H1 (cell line): ENCODE data around the gene GPBP1L1. TPM values are rescaled to one million over a fixed set of nuclear protein-coding genes. Genes with fewer than 3 reads are reported as not detected.
A peak's percentile ranks its signal among the peaks of the same experiment; 100 is the strongest.

Experiments
- ASH2L ChIP-seq: fragments of 200-600, 300-600 bp; sonication (generic); IDR thresholded peaks from one replicate; pipeline ENCODE4 v1.7.1; 2017; ENCODE audit warnings: low read length
- CBX5 ChIP-seq: fragments of 300-800, 300-1000 bp; sonication (generic); IDR thresholded peaks from 2 replicates; pipeline ENCODE4 v1.7.1; 2016; ENCODE audit warnings: antibody characterized with exemption, low read length, low read depth
- CEBPB ChIP-seq: IDR thresholded peaks from 2 replicates; pipeline ENCODE4 v1.6.1; 2012; ENCODE audit warnings: low read depth, low read length
- FOSL1 ChIP-seq: IDR thresholded peaks from 2 replicates; pipeline ENCODE4 v1.6.1; 2011; ENCODE audit warnings: mild to moderate bottlenecking, low read depth, low read length, moderate library complexity; ENCODE audit not compliant: insufficient read depth
- GABPA ChIP-seq: IDR thresholded peaks from 2 replicates; pipeline ENCODE4 v1.6.1; 2011; ENCODE audit warnings: mild to moderate bottlenecking, low read length, moderate library complexity, borderline replicate concordance; ENCODE audit not compliant: insufficient read depth
- HDAC2 ChIP-seq, 2 experiments: fragments of 300-600 bp in 1 of 2; sonication (generic) in 1 of 2; IDR thresholded peaks; 2 replicates each; pipeline ENCODE4 v1.6.1; 2011 to 2012; ENCODE audit warnings: low read depth in 2 of 2, low read length in 2 of 2, mild to moderate bottlenecking in 2 of 2, moderate library complexity in 2 of 2, borderline replicate concordance in 1 of 2, inconsistent platforms in 1 of 2
- HDAC6 ChIP-seq: IDR thresholded peaks from one replicate; pipeline ENCODE4 v1.7.1; 2012; ENCODE audit warnings: low read depth, mild to moderate bottlenecking, inconsistent platforms, low read length, moderate library complexity
- JUN ChIP-seq: IDR thresholded peaks from 2 replicates; pipeline ENCODE4 v1.6.1; 2011; ENCODE audit warnings: low read depth, mild to moderate bottlenecking, improper control_type of control experiment, low read length
- KDM5A ChIP-seq: fragments of 200-600 bp; IDR thresholded peaks from 2 replicates; pipeline ENCODE4 v1.7.1; 2012; ENCODE audit warnings: mild to moderate bottlenecking, low read length, inconsistent platforms, mixed read lengths
- NRF1 ChIP-seq: IDR thresholded peaks from 2 replicates; pipeline ENCODE4 v1.6.1; 2011; ENCODE audit warnings: mild to moderate bottlenecking, low read depth, low read length, improper control_type of control experiment
- PHF8 ChIP-seq: fragments of 200-600 bp; sonication (generic); conservative IDR thresholded peaks from 2 replicates; pipeline ENCODE4 v1.7.1; 2012; ENCODE audit warnings: low read depth, mild to moderate bottlenecking, inconsistent platforms, low read length, moderate library complexity
- POLR2A ChIP-seq, 2 experiments: IDR thresholded peaks; 1 replicate in 1 of 2; 2 replicates in 1 of 2; pipeline ENCODE4 v1.6.1; 2011; ENCODE audit warnings: low read depth in 2 of 2, low read length in 2 of 2, mild to moderate bottlenecking in 2 of 2; ENCODE audit errors: control extremely low read depth in 1 of 2
- POLR2AphosphoS5 ChIP-seq: IDR thresholded peaks from 2 replicates; pipeline ENCODE4 v1.6.1; 2011; ENCODE audit warnings: low read depth, low read length
- RXRA ChIP-seq: IDR thresholded peaks from 2 replicates; pipeline ENCODE4 v1.6.1; 2011; ENCODE audit warnings: low read depth, mild to moderate bottlenecking, low read length, moderate library complexity; ENCODE audit not compliant: insufficient read depth
- SIN3A ChIP-seq, 2 experiments: IDR thresholded peaks in 1 of 2; conservative IDR thresholded peaks in 1 of 2; 2 replicates each; pipeline ENCODE4 v1.6.1; 2011 to 2012; ENCODE audit warnings: low read length in 2 of 2, improper control_type of control experiment in 1 of 2, low read depth in 1 of 2, mild to moderate bottlenecking in 1 of 2
- SIRT6 ChIP-seq: IDR thresholded peaks from one replicate; pipeline ENCODE4 v1.7.1; 2012; ENCODE audit warnings: low read length, inconsistent platforms
- SIX5 ChIP-seq: IDR thresholded peaks from 2 replicates; pipeline ENCODE4 v1.6.1; 2011; ENCODE audit warnings: mild to moderate bottlenecking, low read depth, low read length
- SP4 ChIP-seq: IDR thresholded peaks from 2 replicates; pipeline ENCODE4 v1.6.1; 2012; ENCODE audit warnings: low read length, inconsistent platforms
- TAF1 ChIP-seq: IDR thresholded peaks from 2 replicates; pipeline ENCODE4 v1.6.1; 2011; ENCODE audit warnings: mild to moderate bottlenecking, low read depth, low read length
- polyA plus RNA-seq, 7 experiments: library from polyadenylated mRNA; depleted of rRNA in 3 of 7; stranded (reverse) in 5 of 7; unstranded in 2 of 7; fragments of >200 nt in 5 of 7; fragments of 200-250 nt in 2 of 7; gene quantifications; 1 replicate in 5 of 7; 2 replicates in 1 of 7; 4 replicates in 1 of 7; pipeline versions ENCODE4 v1.2.1 to v1.2.3, GENCODE V29; 2011 to 2013; ENCODE audit warnings: missing spikeins in 2 of 7, mixed read lengths in 2 of 7
- total RNA-seq: library from RNA; stranded (reverse); fragmentation: NEBNext Ultra II Directional; extraction: Animal tissue kit (Norgen Biotek cat#: 25700); gene quantifications from 2 replicates; pipeline ENCODE4 v1.2.1, GENCODE V29; 2021
- TF ChIP-seq, protein P1 (sequence below): IDR thresholded peaks from 2 replicates; pipeline ENCODE4 v1.6.1; 2012; ENCODE audit warnings: inconsistent platforms
- TF ChIP-seq, protein P2 (sequence below): IDR thresholded peaks from 2 replicates; pipeline ENCODE4 v1.6.1; 2011; ENCODE audit warnings: low read length, improper control_type of control experiment

The GPBP1L1 gene
- total and polyA plus RNA-seq, 2 of the 8 experiments (the other 6 are each of a cell fraction or from before 2014, with no cell fraction given), result 70.1 to 119 TPM

DNA sequence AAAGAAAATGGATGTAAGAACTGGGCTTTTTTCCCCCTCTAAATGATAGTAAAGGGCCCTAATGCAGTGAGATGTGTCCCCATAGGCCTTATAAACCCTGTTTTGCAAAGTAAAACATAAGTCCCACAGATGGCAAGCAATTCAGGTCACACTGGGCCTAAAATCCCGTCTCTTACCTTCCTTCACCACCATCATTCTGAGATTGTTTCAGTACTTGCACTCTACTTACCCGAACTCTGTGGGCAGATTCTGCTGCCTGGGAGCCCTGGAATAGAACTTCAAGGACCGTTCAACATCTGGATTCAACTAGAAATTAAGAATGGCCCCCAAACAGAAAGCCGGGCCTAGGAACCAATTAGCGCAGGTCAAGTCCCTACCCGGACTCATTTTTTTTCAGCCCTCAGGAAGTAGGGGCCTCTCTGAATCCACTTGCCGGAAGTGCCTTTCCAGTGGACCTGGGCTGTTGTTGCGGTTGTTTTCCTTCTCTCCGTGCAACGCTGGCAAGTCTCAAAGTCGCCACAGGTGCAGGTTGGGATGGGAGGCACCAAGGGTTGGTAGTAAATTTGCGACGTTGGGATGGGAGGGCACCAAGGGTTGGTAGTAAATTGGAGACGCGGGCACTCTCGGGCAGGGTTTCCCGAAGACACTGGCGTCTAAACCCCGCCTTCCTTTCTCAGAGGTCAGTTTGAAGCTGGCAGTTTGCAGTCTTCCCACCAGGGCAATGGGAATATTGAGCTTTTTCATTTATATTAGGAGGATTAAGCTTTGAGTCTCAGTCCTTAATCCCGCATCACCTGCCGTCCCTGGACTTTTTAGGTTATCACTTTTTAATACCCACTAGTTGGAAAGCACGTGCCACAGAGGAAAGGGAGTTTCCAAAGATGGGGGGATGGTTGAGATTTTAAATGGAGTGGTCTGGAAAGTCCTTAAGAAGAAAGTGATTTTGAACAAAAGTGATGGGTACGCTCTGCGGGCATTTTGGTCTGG, 1.7 kb upstream of the GPBP1L1 start, which contains the start of gene TMEM69 (continued):
- 0 out of 2 replicates have a peak, but pooled peaks have one; percentile 34 for TF ChIP-seq JUN
- TF ChIP-seq CBX5, result no peak
- peak; percentile 60 to 70; a peak in 2 of 3 replicates for TF ChIP-seq POLR2A (IDR thresholded peaks at IDR 0.05; ENCODE audit: control extremely low read depth in 1 of 2, low read depth in 2 of 2, low read length in 2 of 2)
- TF ChIP-seq CEBPB, result no peak
- peak; percentile 77 for TF ChIP-seq ASH2L
- TF ChIP-seq RXRA, result no peak
- peak; percentile 78 for TF ChIP-seq POLR2AphosphoS5
- TF ChIP-seq, protein P1, sequence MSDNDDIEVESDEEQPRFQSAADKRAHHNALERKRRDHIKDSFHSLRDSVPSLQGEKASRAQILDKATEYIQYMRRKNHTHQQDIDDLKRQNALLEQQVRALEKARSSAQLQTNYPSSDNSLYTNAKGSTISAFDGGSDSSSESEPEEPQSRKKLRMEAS, result peak; percentile 7; the same call in 1 of the 2 replicates
- TF ChIP-seq PHF8, result peak; percentile 85
- TF ChIP-seq, protein P2, sequence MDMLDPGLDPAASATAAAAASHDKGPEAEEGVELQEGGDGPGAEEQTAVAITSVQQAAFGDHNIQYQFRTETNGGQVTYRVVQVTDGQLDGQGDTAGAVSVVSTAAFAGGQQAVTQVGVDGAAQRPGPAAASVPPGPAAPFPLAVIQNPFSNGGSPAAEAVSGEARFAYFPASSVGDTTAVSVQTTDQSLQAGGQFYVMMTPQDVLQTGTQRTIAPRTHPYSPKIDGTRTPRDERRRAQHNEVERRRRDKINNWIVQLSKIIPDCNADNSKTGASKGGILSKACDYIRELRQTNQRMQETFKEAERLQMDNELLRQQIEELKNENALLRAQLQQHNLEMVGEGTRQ, result no peak
- TF ChIP-seq SP4, result no peak
- TF ChIP-seq TAF1, result peak; percentile 93
- no peak for TF ChIP-seq HDAC6
- TF ChIP-seq HDAC2 (IDR thresholded peaks at IDR 0.05; ENCODE audit: borderline replicate concordance in 1 of 2, low read depth in 2 of 2, low read length in 2 of 2), result peak in 1 of 2 experiments; percentile 47; a peak in 1 of 4 replicates
- TF ChIP-seq SIRT6, result no peak
- TF ChIP-seq SIX5, result peak; percentile 39; the same call in 1 of the 2 replicates
- TF ChIP-seq GABPA, result peak; percentile 98
- TF ChIP-seq KDM5A, result peak; percentile 78
- no peak for TF ChIP-seq FOSL1
- peak; percentile 87 to 94 for TF ChIP-seq SIN3A (conservative IDR thresholded peaks at IDR 0.05 in 1 of 2, IDR thresholded peaks at IDR 0.05 in 1 of 2; ENCODE audit: low read depth in 1 of 2, low read length in 2 of 2)
- no peak for TF ChIP-seq NRF1
